ENCODE results near the gene SMCHD1. TPM values are rescaled to one million over a fixed set of nuclear protein-coding genes. Genes with fewer than 3 reads are reported as not detected.

The SMCHD1 gene
- total RNA-seq, 4 donors from 2014 or later: 56.4 to 153 (median 87.3) TPM

- ATAC-seq (ENCODE audit: low FRiP score) (no peak), DNase-seq (ENCODE audit: low spot score) (no peak)
- no peak for TF ChIP-seq CTCF (IDR thresholded peaks at IDR 0.05)
Observed at GRCh38 chr18:2697184-2697583, 41.7 kb downstream of the SMCHD1 start.

GRCh38 chr18:2699001-2699400 lies 43.5 kb downstream of the SMCHD1 start:
- DNase-seq (ENCODE audit: low spot score) (no peak), ATAC-seq (ENCODE audit: low FRiP score) (no peak)
- TF ChIP-seq CTCF (IDR thresholded peaks at IDR 0.05): no peak

- DNase-seq (ENCODE audit: low spot score) (no peak), ATAC-seq (ENCODE audit: low FRiP score) (no peak)
- no peak for TF ChIP-seq CTCF (IDR thresholded peaks at IDR 0.05)
Observed at GRCh38 chr18:2704541-2704940, 49.0 kb downstream of the SMCHD1 start.

GRCh38 chr18:2706903-2707302 lies 51.4 kb downstream of the SMCHD1 start:
- DNase-seq (ENCODE audit: low spot score): no peak
- no peak for ATAC-seq (ENCODE audit: low FRiP score)
- TF ChIP-seq CTCF (IDR thresholded peaks at IDR 0.05): no peak

GRCh38 chr18:2707551-2708168 lies 52.1 kb downstream of the SMCHD1 start:
- ATAC-seq (ENCODE audit: low FRiP score) (no peak), DNase-seq (ENCODE audit: low spot score) (no peak)
- no peak for TF ChIP-seq CTCF (IDR thresholded peaks at IDR 0.05)

- no peak for ATAC-seq (ENCODE audit: low FRiP score)
- DNase-seq (ENCODE audit: low spot score): no peak
- no peak for TF ChIP-seq CTCF (IDR thresholded peaks at IDR 0.05)
Observed at GRCh38 chr18:2709316-2709715, 53.8 kb downstream of the SMCHD1 start.

GRCh38 chr18:2714140-2714539 lies 58.6 kb downstream of the SMCHD1 start:
- no peak for ATAC-seq (ENCODE audit: low FRiP score)
- no peak for TF ChIP-seq CTCF (IDR thresholded peaks at IDR 0.05)
- no peak for DNase-seq (ENCODE audit: low spot score)

All from omental fat pad (tissue), 4 donors.